K562 (cell line): ENCODE results near the gene SPATC1L. TPM values are rescaled to one million over a fixed set of nuclear protein-coding genes. Genes with fewer than 3 reads are reported as not detected.

Source experiments
- ATAC-seq: fragments of 200-7000 bp; cut with Tn5 transposase; 3 replicates; pipeline ENCODE4 v1.9.1; 2020; ENCODE audit warnings: moderate library complexity
- BruUV-seq: library from RNA; stranded (reverse); fragments of 400-500 nt; replicated peaks from 2 replicates; lab custom pipeline; 2021; lab: Mats Ljungman, UMichigan
- CTCF ChIA-PET: fragments of 300-600 bp; formaldehyde crosslinking; extraction: SDS; loops from one replicate; lab custom pipeline; 2021; ENCODE audit warnings: low intra/inter-chr PET ratio; lab: Yijun Ruan, JAX
- POLR2A ChIA-PET: fragments of 300-600, 350-650 bp; sonication (Branson Sonifier 250); formaldehyde crosslinking; extraction: SDS; loops from one replicate; lab custom pipeline; 2021; ENCODE audit warnings: antibody characterized with exemption, inconsistent platforms; lab: Yijun Ruan, JAX
- DNase-seq, 4 experiments: peaks; one replicate each; pipeline versions ENCODE4 v3.0.0 to v3.0.0-alpha.2; 2011 to 2018; ENCODE audit warnings: low spot score in 3 of 4, mixed read lengths in 3 of 4; ENCODE audit errors: extremely low read depth in 1 of 4
- FAIRE-seq: peaks from 2 replicates; lab custom pipeline; 2011; peaks lifted over from hg19 to GRCh38; lab: Jason Lieb, UNC
- H2AFZ ChIP-seq: 2 replicates; pipeline ENCODE4 v1.6.0; 2011; ENCODE audit warnings: low read depth, low read length, control low read depth, inconsistent platforms
- H3K27ac ChIP-seq: fragments of 200-600 bp; 3 replicates; pipeline ENCODE4 v1.8.0; 2011; ENCODE audit warnings: low read depth, mild to moderate bottlenecking, control low read depth, inconsistent platforms, low read length, moderate library complexity, mixed read lengths; ENCODE audit errors: extremely low read depth
- H3K27me3 ChIP-seq, 2 experiments: fragments of 300-600 bp in 1 of 2; 2 replicates in 1 of 2; 3 replicates in 1 of 2; pipeline versions ENCODE4 v1.6.0 to v1.8.0; 2011; ENCODE audit warnings: inconsistent platforms in 2 of 2, low read length in 2 of 2, mild to moderate bottlenecking in 1 of 2, mixed read lengths in 1 of 2, moderate library complexity in 1 of 2; ENCODE audit not compliant: control insufficient read depth in 2 of 2, insufficient read depth in 2 of 2
- H3K36me3 ChIP-seq: fragments of 300-600 bp; 3 replicates; pipeline ENCODE4 v1.8.0; 2011; ENCODE audit warnings: mild to moderate bottlenecking, low read length, inconsistent platforms; ENCODE audit not compliant: control insufficient read depth, insufficient read depth
- H3K4me1 ChIP-seq, 2 experiments: fragments of 200-600 bp in 1 of 2; replicated peaks in 1 of 2; 2 replicates in 1 of 2; 3 replicates in 1 of 2; pipeline versions ENCODE4 v1.5.1 to v1.8.0; 2011; ENCODE audit warnings: inconsistent platforms in 2 of 2, low read length in 2 of 2, mild to moderate bottlenecking in 1 of 2, mixed read lengths in 1 of 2, moderate library complexity in 1 of 2; ENCODE audit not compliant: control insufficient read depth in 2 of 2, insufficient read depth in 2 of 2
- H3K4me2 ChIP-seq: 2 replicates; pipeline ENCODE4 v1.6.1; 2011; ENCODE audit warnings: low read length, control low read depth, inconsistent platforms, mixed read lengths; ENCODE audit not compliant: insufficient read depth
- H3K4me3 ChIP-seq: fragments of 200-600 bp; sonication (generic), shearing (Covaris generic); 2 replicates; pipeline ENCODE4 v1.5.1; 2016; ENCODE audit warnings: control low read depth, inconsistent platforms
- H3K79me2 ChIP-seq: fragments of 200-600 bp; 3 replicates; pipeline ENCODE4 v1.8.0; 2011; ENCODE audit warnings: low read length, inconsistent platforms; ENCODE audit not compliant: control insufficient read depth, insufficient read depth
- H3K9ac ChIP-seq, 2 experiments: 2 replicates each; pipeline versions ENCODE4 v1.6.0 to v1.6.1; 2011; ENCODE audit warnings: low read depth in 2 of 2, low read length in 2 of 2, control low read depth in 1 of 2, inconsistent platforms in 1 of 2, mild to moderate bottlenecking in 1 of 2, mixed read lengths in 1 of 2; ENCODE audit not compliant: insufficient read depth in 1 of 2
- H3K9me1 ChIP-seq: one replicate; pipeline ENCODE4 v1.6.0; 2011; ENCODE audit warnings: inconsistent platforms, mild to moderate bottlenecking, low read length, moderate library complexity; ENCODE audit not compliant: control insufficient read depth, insufficient read depth
- H3K9me3 ChIP-seq: replicated peaks from 2 replicates; pipeline ENCODE4 v1.5.1; 2011; ENCODE audit warnings: low read depth, low read length, inconsistent platforms; ENCODE audit not compliant: control insufficient read depth, insufficient read depth
- H4K20me1 ChIP-seq: replicated peaks from 2 replicates; pipeline ENCODE4 v1.6.1; 2011; ENCODE audit warnings: low read length, inconsistent platforms, mixed read lengths; ENCODE audit not compliant: control insufficient read depth, insufficient read depth
- RBM22 ChIP-seq: fragments of 200-400 bp; formaldehyde crosslinking; IDR thresholded peaks from 2 replicates; pipeline ENCODE4 v1.6.1; 2018; ENCODE audit warnings: low read length, low read depth; ENCODE audit not compliant: poor library complexity, severe bottlenecking
- TAF15 ChIP-seq: fragments of 200-400 bp; formaldehyde crosslinking; IDR thresholded peaks from 2 replicates; pipeline ENCODE4 v1.6.1; 2017; ENCODE audit warnings: mild to moderate bottlenecking, low read depth, low read length, moderate library complexity
- ZC3H11A ChIP-seq: IDR thresholded peaks from 2 replicates; pipeline ENCODE4 v1.6.1; 2012; ENCODE audit warnings: low read depth, low read length, improper control_type of control experiment
- ZNF740 ChIP-seq, 3 experiments: fragments of 200-800 bp in 1 of 3; sonication (Bioruptor generic) in 1 of 3; sonication (generic) in 1 of 3; formaldehyde crosslinking in 1 of 3; IDR thresholded peaks; 2 replicates each; pipeline versions ENCODE4 v1.6.1 to v1.8.0; 2016 to 2022; ENCODE audit warnings: mild to moderate bottlenecking in 2 of 3, missing compliant biosample characterization in 2 of 3, missing genetic modification characterization in 2 of 3, missing genetic modification reagents in 1 of 3
- WGBS: fragments of 100-300 bp; shearing (Covaris generic); methylation state at CpG from one replicate; pipeline ENCODE4 v1.1.6; 2016; ENCODE audit warnings: low coverage, mixed read lengths; ENCODE audit not compliant: insufficient coverage; ENCODE audit errors: missing lambda C conversion rate; 5-methylcytosine and 5-hydroxymethylcytosine counted together
- in situ Hi-C: fragments of 300-500 bp; cut with MboI; formaldehyde crosslinking; loops from 4 replicates; pipeline ENCODE4 v1.15.0; 2018; ENCODE audit warnings: inconsistent platforms, mixed read lengths
- intact Hi-C: fragments of 100-400 bp; cut with micrococcal nuclease; formaldehyde crosslinking; loops from 2 replicates; pipeline ENCODE4 v1.14.2; 2022
- polyA plus RNA-seq, 8 experiments: library from polyadenylated mRNA; depleted of rRNA in 4 of 8; stranded (reverse) in 5 of 8; unstranded in 3 of 8; fragments of >200 nt; fragmentation: Nextera tagmentation in 2 of 8; fragmentation: Illumina TruSeq in 1 of 8; extraction: Ambion mirVana in 2 of 8; extraction: Trizol in 1 of 8; gene quantifications; 2 replicates each; pipeline versions ENCODE4 v1.2.1 to v1.2.3, GENCODE V29; 2011 to 2014; ENCODE audit warnings: inconsistent platforms in 1 of 8, missing spikeins in 1 of 8
- total RNA-seq, 7 experiments: library from RNA; depleted of rRNA in 6 of 7; stranded (reverse); fragments of >200 nt in 6 of 7; fragmentation: Illumina TruSeq in 2 of 7; extraction: Trizol in 2 of 7; gene quantifications; 2 replicates each; pipeline versions ENCODE4 v1.2.1 to v1.2.3, GENCODE V29; 2011 to 2021; ENCODE audit warnings: low replicate concordance in 1 of 7
- TF ChIP-seq, protein P1 (sequence below): sonication (generic); formaldehyde crosslinking; IDR thresholded peaks from 2 replicates; pipeline ENCODE4 v1.8.0; 2022; ENCODE audit warnings: mild to moderate bottlenecking, missing genetic modification reagents

SPATC1L gene
- total and polyA plus RNA-seq, 9 of the 15 experiments (the other 6 are each of a cell fraction or from before 2014, with no cell fraction given) = 0.14 to 121 (median 34.0) TPM; not detected in 1

DNA sequence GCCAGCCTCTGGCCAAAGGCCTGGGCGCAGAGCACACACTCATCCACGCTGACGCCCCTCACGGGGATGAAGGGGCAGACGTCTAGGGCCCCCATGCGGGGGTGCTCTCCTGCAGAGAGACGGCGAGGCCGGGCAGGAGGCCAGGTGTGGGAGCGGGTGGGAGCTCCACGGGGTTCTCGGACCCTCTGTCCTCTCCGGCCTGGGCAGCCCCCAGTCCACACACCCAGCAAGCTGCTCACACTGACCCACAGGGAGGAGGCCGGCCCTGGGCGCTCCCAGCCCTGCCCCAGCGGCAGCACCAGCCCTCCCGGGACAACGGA lies 31.4 kb downstream of the SPATC1L start:
- FAIRE-seq (no peak), DNase-seq (no peak), ATAC-seq (peak; percentile 62)
- Histone ChIP-seq H2AFZ (peak overlapping the region; percentile 86), H3K9me1 (no peaks in the 10 kb centered on the region), H3K27ac (peak overlapping the region; percentile 74; the same call in 2 of the 3 replicates), H3K79me2 (no peaks in the 10 kb centered on the region; the same call in 2 of the 3 replicates), H3K9me3 (no peaks in the 10 kb centered on the region), H3K9ac (peak overlapping the region; percentile 68 to 87), H3K4me3 (peak overlapping the region; percentile 14; the same call in 1 of the 2 replicates), H3K4me1 (peaks cover 15 to 75% of the 10 kb centered on the region in 2 experiments), H3K4me2 (peak overlapping the region; percentile 75), H3K36me3 (peaks cover 19% of the 10 kb centered on the region; the same call in 2 of the 3 replicates), H3K27me3 (no peaks in the 10 kb centered on the region), H4K20me1 (no peaks in the 10 kb centered on the region)
- 40% methylated on average over 18 of the region's 18 CpGs for WGBS
- in situ Hi-C loops (no loop called here), intact Hi-C loops (loop anchor here (2.0 to 5.0 kb wide), 3 partner anchors 36 to 74 kb away; partner anchors contain the start of gene LSS)
- no TSS peak for BruUV-seq
- ChIA-PET CTCF (no interaction called here), POLR2A (interaction anchor here (0.6 to 2.1 kb wide), 7 partner anchors 10 to 1023 kb away, joined by 3 to 16 read pairs (median 4); partner anchors contain the start of gene PRMT2)
- TF ChIP-seq ZNF740 (CRISPR knock-in tag; IDR thresholded peaks at IDR 0.05) (0 out of 2 replicates have a peak, but pooled peaks have one; percentile 25), ZNF740 (tag; IDR thresholded peaks at IDR 0.05) (0 out of 4 replicates have a peak, but pooled peaks of 1 of the 2 experiments have one; percentile 3), RBM22 (peak; percentile 8), ZC3H11A (no peak), TAF15 (0 out of 2 replicates have a peak, but pooled peaks have one; percentile 24)
- TF ChIP-seq, protein P1, sequence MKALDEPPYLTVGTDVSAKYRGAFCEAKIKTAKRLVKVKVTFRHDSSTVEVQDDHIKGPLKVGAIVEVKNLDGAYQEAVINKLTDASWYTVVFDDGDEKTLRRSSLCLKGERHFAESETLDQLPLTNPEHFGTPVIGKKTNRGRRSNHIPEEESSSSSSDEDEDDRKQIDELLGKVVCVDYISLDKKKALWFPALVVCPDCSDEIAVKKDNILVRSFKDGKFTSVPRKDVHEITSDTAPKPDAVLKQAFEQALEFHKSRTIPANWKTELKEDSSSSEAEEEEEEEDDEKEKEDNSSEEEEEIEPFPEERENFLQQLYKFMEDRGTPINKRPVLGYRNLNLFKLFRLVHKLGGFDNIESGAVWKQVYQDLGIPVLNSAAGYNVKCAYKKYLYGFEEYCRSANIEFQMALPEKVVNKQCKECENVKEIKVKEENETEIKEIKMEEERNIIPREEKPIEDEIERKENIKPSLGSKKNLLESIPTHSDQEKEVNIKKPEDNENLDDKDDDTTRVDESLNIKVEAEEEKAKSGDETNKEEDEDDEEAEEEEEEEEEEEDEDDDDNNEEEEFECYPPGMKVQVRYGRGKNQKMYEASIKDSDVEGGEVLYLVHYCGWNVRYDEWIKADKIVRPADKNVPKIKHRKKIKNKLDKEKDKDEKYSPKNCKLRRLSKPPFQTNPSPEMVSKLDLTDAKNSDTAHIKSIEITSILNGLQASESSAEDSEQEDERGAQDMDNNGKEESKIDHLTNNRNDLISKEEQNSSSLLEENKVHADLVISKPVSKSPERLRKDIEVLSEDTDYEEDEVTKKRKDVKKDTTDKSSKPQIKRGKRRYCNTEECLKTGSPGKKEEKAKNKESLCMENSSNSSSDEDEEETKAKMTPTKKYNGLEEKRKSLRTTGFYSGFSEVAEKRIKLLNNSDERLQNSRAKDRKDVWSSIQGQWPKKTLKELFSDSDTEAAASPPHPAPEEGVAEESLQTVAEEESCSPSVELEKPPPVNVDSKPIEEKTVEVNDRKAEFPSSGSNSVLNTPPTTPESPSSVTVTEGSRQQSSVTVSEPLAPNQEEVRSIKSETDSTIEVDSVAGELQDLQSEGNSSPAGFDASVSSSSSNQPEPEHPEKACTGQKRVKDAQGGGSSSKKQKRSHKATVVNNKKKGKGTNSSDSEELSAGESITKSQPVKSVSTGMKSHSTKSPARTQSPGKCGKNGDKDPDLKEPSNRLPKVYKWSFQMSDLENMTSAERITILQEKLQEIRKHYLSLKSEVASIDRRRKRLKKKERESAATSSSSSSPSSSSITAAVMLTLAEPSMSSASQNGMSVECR (CRISPR knock-in tag) = no peak
